IMR-90 (cell line): ENCODE measurements around the gene TFAP2A. TPM values are rescaled to one million over a fixed set of nuclear protein-coding genes. Genes with fewer than 3 reads are reported as not detected.

Experiments used
- ATAC-seq: fragments of 200-7000 bp; cut with Tn5 transposase; 2 replicates; pipeline ENCODE4 v1.9.1; 2020; ENCODE audit warnings: low read depth, mild to moderate bottlenecking, moderate library complexity
- BruUV-seq: library from RNA; stranded (reverse); fragments of 400-500 nt; replicated peaks from 2 replicates; lab custom pipeline; 2021; lab: Mats Ljungman, UMichigan
- CTCF ChIA-PET: fragments of 300-600 bp; formaldehyde crosslinking; extraction: SDS; loops from one replicate; lab custom pipeline; 2021; ENCODE audit warnings: antibody characterized with exemption; lab: Yijun Ruan, JAX
- POLR2A ChIA-PET: fragments of 300-600 bp; sonication (Branson Sonifier 250); formaldehyde crosslinking; loops from one replicate; lab custom pipeline; 2022; ENCODE audit warnings: antibody characterized with exemption; ENCODE audit not compliant: unreplicated experiment; lab: Charles Lee
- DNase-seq: peaks from one replicate; pipeline ENCODE4 v3.0.0; 2013
- H2AFZ ChIP-seq: replicated peaks from 2 replicates; pipeline ENCODE3; 2013; ENCODE audit warnings: low read length, mild to moderate bottlenecking; ENCODE audit not compliant: poor library complexity
- H2AK5ac ChIP-seq: 2 replicates; pipeline ENCODE4 v1.6.1; 2013; ENCODE audit warnings: low read depth, low read length, inconsistent platforms
- H2AK9ac ChIP-seq: replicated peaks from 2 replicates; pipeline ENCODE3; 2013; ENCODE audit warnings: mild to moderate bottlenecking, low read depth, low read length, moderate library complexity; ENCODE audit not compliant: poor library complexity
- H2BK120ac ChIP-seq: 2 replicates; pipeline ENCODE4 v1.6.1; 2013; ENCODE audit warnings: low read depth, low read length, inconsistent platforms
- H2BK15ac ChIP-seq: 3 replicates; pipeline ENCODE4 v1.6.1; 2013; ENCODE audit warnings: low read depth, low read length, inconsistent platforms
- H2BK20ac ChIP-seq: 2 replicates; pipeline ENCODE4 v1.6.1; 2013; ENCODE audit warnings: low read depth, mild to moderate bottlenecking, inconsistent platforms, low read length, moderate library complexity
- H2BK5ac ChIP-seq: 2 replicates; pipeline ENCODE4 v1.6.1; 2013; ENCODE audit warnings: mild to moderate bottlenecking, low read depth, low read length, inconsistent platforms; ENCODE audit not compliant: poor library complexity, severe bottlenecking
- H3K14ac ChIP-seq: replicated peaks from 2 replicates; pipeline ENCODE4 v1.6.1; 2013; ENCODE audit warnings: low read depth, low read length, inconsistent platforms
- H3K18ac ChIP-seq: 2 replicates; pipeline ENCODE4 v1.6.1; 2013; ENCODE audit warnings: low read depth, low read length, control low read depth
- H3K23ac ChIP-seq: 2 replicates; pipeline ENCODE4 v1.6.1; 2013; ENCODE audit warnings: low read depth, low read length, inconsistent platforms
- H3K27ac ChIP-seq: 2 replicates; pipeline ENCODE4 v1.5.1; 2013; ENCODE audit warnings: mild to moderate bottlenecking, control low read depth, low read length; ENCODE audit not compliant: insufficient read depth
- H3K27me3 ChIP-seq: 2 replicates; pipeline ENCODE4 v1.6.1; 2013; ENCODE audit warnings: low read length; ENCODE audit not compliant: control insufficient read depth, insufficient read depth
- H3K36me3 ChIP-seq: 2 replicates; pipeline ENCODE4 v1.6.1; 2013; ENCODE audit warnings: low read length, mixed read lengths; ENCODE audit not compliant: control insufficient read depth, insufficient read depth
- H3K4ac ChIP-seq: 2 replicates; pipeline ENCODE4 v1.6.1; 2013; ENCODE audit warnings: low read depth, low read length, inconsistent platforms
- H3K4me1 ChIP-seq: 2 replicates; pipeline ENCODE4 v1.6.1; 2013; ENCODE audit warnings: low read length, mixed read lengths; ENCODE audit not compliant: control insufficient read depth, insufficient read depth
- H3K4me2 ChIP-seq: 2 replicates; pipeline ENCODE4 v1.6.1; 2013; ENCODE audit warnings: low read depth, mild to moderate bottlenecking, control low read depth, low read length, moderate library complexity
- H3K4me3 ChIP-seq: 2 replicates; pipeline ENCODE4 v1.5.1; 2013; ENCODE audit warnings: low read depth, mild to moderate bottlenecking, control low read depth, low read length, moderate library complexity; ENCODE audit not compliant: insufficient read depth
- H3K56ac ChIP-seq: 2 replicates; pipeline ENCODE4 v1.6.1; 2013; ENCODE audit warnings: low read length, inconsistent platforms; ENCODE audit not compliant: insufficient read depth; ENCODE audit errors: extremely low read depth
- H3K79me1 ChIP-seq, 2 experiments: 2 replicates each; pipeline ENCODE4 v1.6.1; 2013; ENCODE audit warnings: low read length in 2 of 2, inconsistent platforms in 1 of 2, low read depth in 1 of 2
- H3K9ac ChIP-seq: 2 replicates; pipeline ENCODE4 v1.6.1; 2013; ENCODE audit warnings: low read depth, low read length, control low read depth
- H3K9me1 ChIP-seq: 2 replicates; pipeline ENCODE4 v1.6.1; 2013; ENCODE audit warnings: low read length, inconsistent platforms; ENCODE audit not compliant: insufficient read depth
- H3K9me3 ChIP-seq: 2 replicates; pipeline ENCODE4 v1.6.1; 2013; ENCODE audit warnings: low read length; ENCODE audit not compliant: control insufficient read depth, insufficient read depth
- H4K20me1 ChIP-seq: 2 replicates; pipeline ENCODE4 v1.6.1; 2013; ENCODE audit warnings: low read length, inconsistent platforms; ENCODE audit not compliant: insufficient read depth
- H4K5ac ChIP-seq: 2 replicates; pipeline ENCODE4 v1.6.1; 2013; ENCODE audit warnings: mild to moderate bottlenecking, low read depth, low read length, control low read depth
- H4K8ac ChIP-seq, 2 experiments: 2 replicates each; pipeline ENCODE4 v1.6.1; 2013; ENCODE audit warnings: low read depth in 2 of 2, low read length in 2 of 2, control low read depth in 1 of 2, inconsistent platforms in 1 of 2
- H4K91ac ChIP-seq: 2 replicates; pipeline ENCODE4 v1.6.1; 2013; ENCODE audit warnings: low read depth, low read length, inconsistent platforms; ENCODE audit not compliant: insufficient read depth
- MAZ ChIP-seq: IDR thresholded peaks from 2 replicates; pipeline ENCODE4 v1.6.1; 2012; ENCODE audit warnings: low read depth, mild to moderate bottlenecking, low read length, improper control_type of control experiment, moderate library complexity, borderline replicate concordance
- MXI1 ChIP-seq: IDR thresholded peaks from 2 replicates; pipeline ENCODE4 v1.6.1; 2012; ENCODE audit warnings: low read depth, mild to moderate bottlenecking, low read length, moderate library complexity, borderline replicate concordance
- WGBS, 2 experiments: methylation state at CpG; one replicate each; pipeline versions ENCODE4 v1.1.5 to v1.1.7; 2013; ENCODE audit warnings: missing lambda C conversion rate in 2 of 2; ENCODE audit not compliant: insufficient read length in 1 of 2; ENCODE audit errors: extremely low coverage in 2 of 2; 5-methylcytosine and 5-hydroxymethylcytosine counted together
- dilution Hi-C: fragments of 300-500 bp; cut with HindIII; formaldehyde crosslinking; loops from one replicate; pipeline ENCODE4 v1.14.3; 2018; ENCODE audit warnings: low sequenced_read_pairs; ENCODE audit not compliant: unreplicated experiment
- in situ Hi-C: fragments of 300-500 bp; cut with MboI; formaldehyde crosslinking; loops from 3 replicates; pipeline ENCODE4 v1.14.3; 2019; ENCODE audit warnings: low sequenced_read_pairs, inconsistent platforms, mixed read lengths
- intact Hi-C: fragments of 100-400 bp; cut with micrococcal nuclease; formaldehyde crosslinking; loops from 2 replicates; pipeline ENCODE4 v1.10.0; 2022
- polyA plus RNA-seq, 3 experiments: library from polyadenylated mRNA; depleted of rRNA; stranded (reverse); fragments of >200 nt; gene quantifications; 2 replicates each; pipeline ENCODE4 v1.2.3, GENCODE V29; 2012; ENCODE audit warnings: low replicate concordance in 1 of 3
- total RNA-seq: library from RNA; depleted of rRNA; stranded (reverse); fragments of >200 nt; gene quantifications from 2 replicates; pipeline ENCODE4 v1.2.3, GENCODE V29; 2012

TFAP2A gene
- total and polyA plus RNA-seq, 2 of the 4 experiments (the other 2 are of a cell fraction), result 0.72 to 7.1 TPM

DNA sequence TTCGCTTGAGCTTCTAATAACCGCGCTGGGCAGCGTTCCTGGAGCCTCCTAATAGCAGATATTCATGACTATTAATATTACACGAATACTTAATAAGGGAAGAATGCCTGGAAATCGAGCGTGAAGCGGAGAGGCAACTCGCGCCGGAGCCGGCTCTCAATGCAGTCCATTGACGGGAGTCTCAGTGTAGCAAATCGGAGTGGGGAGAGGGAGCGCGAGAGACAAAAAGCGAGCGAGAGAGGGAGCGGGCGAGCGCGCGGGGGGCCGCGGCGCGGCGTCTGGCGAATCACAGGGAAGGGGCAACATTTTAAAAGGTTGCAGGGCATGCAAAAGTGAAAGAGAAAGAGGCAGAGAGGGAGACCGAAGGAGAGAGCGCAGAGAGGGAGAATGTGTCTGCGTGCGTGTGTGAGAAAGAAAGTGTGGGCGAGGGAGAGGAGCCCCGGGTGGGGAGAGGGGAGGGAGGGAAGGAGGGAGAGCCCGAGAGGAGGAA lies 2.9 kb downstream of the TFAP2A start:
- Histone ChIP-seq H3K27ac (peak overlapping the region; percentile 22), H4K5ac (no peak overlapping the region), H4K91ac (no peak overlapping the region), H3K4ac (peak overlapping the region; percentile 20; the same call in 1 of the 2 replicates), H3K9me3 (no peaks in the 10 kb centered on the region), H3K23ac (peak overlapping the region; percentile 81), H3K9ac (peak overlapping the region; percentile 41), H2BK15ac (no peak overlapping the region), H3K4me2 (peak overlapping the region; percentile 83), H3K4me3 (peak overlapping the region; percentile 67), H2BK5ac (peak overlapping the region; percentile 11), H3K27me3 (peaks cover 73% of the 10 kb centered on the region), H3K79me1 (no peaks in the 10 kb centered on the region), H2AK5ac (no peak overlapping the region), H3K36me3 (peaks cover 3% of the 10 kb centered on the region; the same call in 1 of the 2 replicates), H3K14ac (peak overlapping the region; percentile 31), H2AFZ (peak overlapping the region; percentile 64), H3K4me1 (no peaks in the 10 kb centered on the region; the same call in 1 of the 2 replicates), H3K9me1 (no peaks in the 10 kb centered on the region), H2AK9ac (peak overlapping the region; percentile 44), H2BK20ac (no peak overlapping the region), H3K56ac (peak overlapping the region; percentile 24; the same call in 1 of the 2 replicates), H4K20me1 (no peaks in the 10 kb centered on the region), H3K18ac (no peak overlapping the region), H4K8ac (peak overlapping the region in 1 of 2 experiments; percentile 27; a peak in 1 of 4 replicates), H2BK120ac (0 out of 2 replicates have a peak overlapping the region, but pooled peaks have one; percentile 34)
- intact Hi-C loops, result loop anchor here (5.0 to 10.0 kb wide), 8 partner anchors 155 to 1430 kb away; no protein-coding TSS in a partner anchor
- dilution Hi-C loops, result no loop called here
- ATAC-seq (peak; percentile 50), DNase-seq (peak; percentile 75)
- in situ Hi-C loops, result loop anchor here (25.0 kb wide), 2 partner anchors 875 to 1975 kb away; partner anchors contain the start of gene SLC35B3
- BruUV-seq, result TSS peak; percentile 86
- ChIA-PET CTCF (no interaction called here), POLR2A (interaction anchor here (0.6 kb wide), 1 partner anchor 15 kb away, joined by 4 read pairs; no protein-coding TSS in a partner anchor)
- WGBS, 2 experiments, result 1% methylated on average over 24 of the region's 36 CpGs; no CpG with 5 or more reads in 1 of the 2 experiments
- TF ChIP-seq MXI1 (no peak), MAZ (peak; percentile 70)
